Liver (tissue), 9 donors: Measurements from ENCODE around the gene NFATC1. TPM values are rescaled to one million over a fixed set of nuclear protein-coding genes. Genes with fewer than 3 reads are reported as not detected.

ENCODE experiments used
- DNase-seq: peaks from one replicate; pipeline ENCODE4 v3.0.0-alpha.2; 2017; ENCODE audit warnings: low spot score
- H3K27ac ChIP-seq, 2 donors: one replicate each; pipeline ENCODE4 v1.7.0; 2013; ENCODE audit warnings: inconsistent platforms in 2 of 2, low read length in 2 of 2, control low read depth in 1 of 2, low read depth in 1 of 2, mild to moderate bottlenecking in 1 of 2
- H3K27me3 ChIP-seq, 4 donors: one replicate each; pipeline versions ENCODE4 v1.6.1 to v1.7.0; 2013; ENCODE audit warnings: low read length in 3 of 4, inconsistent platforms in 1 of 4, mild to moderate bottlenecking in 1 of 4, moderate library complexity in 1 of 4; ENCODE audit not compliant: control insufficient read depth in 4 of 4, insufficient read depth in 4 of 4
- H3K36me3 ChIP-seq, 4 donors: one replicate each; pipeline versions ENCODE4 v1.6.1 to v1.7.0; 2013; ENCODE audit warnings: low read length in 3 of 4, mild to moderate bottlenecking in 3 of 4, low read depth in 1 of 4, moderate library complexity in 1 of 4; ENCODE audit not compliant: control insufficient read depth in 4 of 4, insufficient read depth in 3 of 4
- H3K4me1 ChIP-seq, 4 donors: one replicate each; pipeline versions ENCODE4 v1.6.1 to v1.7.0; 2013; ENCODE audit warnings: low read length in 3 of 4, mild to moderate bottlenecking in 3 of 4, moderate library complexity in 1 of 4; ENCODE audit not compliant: control insufficient read depth in 4 of 4, insufficient read depth in 4 of 4
- H3K4me3 ChIP-seq, 3 donors: one replicate each; pipeline versions ENCODE4 v1.6.1 to v1.7.0; 2013; ENCODE audit warnings: low read length in 3 of 3, control low read depth in 1 of 3, low read depth in 1 of 3, mild to moderate bottlenecking in 1 of 3
- H3K9ac ChIP-seq, 2 donors: one replicate each; pipeline ENCODE4 v1.7.0; 2013; ENCODE audit warnings: low read length in 2 of 2, mild to moderate bottlenecking in 2 of 2, moderate library complexity in 2 of 2, control low read depth in 1 of 2, low read depth in 1 of 2
- H3K9me3 ChIP-seq, 4 donors: one replicate each; pipeline versions ENCODE4 v1.6.1 to v1.7.0; 2013; ENCODE audit warnings: low read length in 3 of 4; ENCODE audit not compliant: control insufficient read depth in 4 of 4
- ATF3 ChIP-seq: IDR thresholded peaks from 2 replicates; pipeline ENCODE4 v1.6.1; 2016; ENCODE audit warnings: antibody characterized with exemption
- CTCF ChIP-seq: fragments of 150-350 bp; IDR thresholded peaks from 2 replicates; pipeline ENCODE4 v1.5.1; 2017; ENCODE audit warnings: improper control_type of control experiment, low read depth, low read length; ENCODE audit not compliant: missing input control
- EGR1 ChIP-seq, 2 donors: IDR thresholded peaks; 2 replicates each; pipeline ENCODE4 v1.6.1; 2016 to 2018; ENCODE audit warnings: antibody characterized with exemption in 2 of 2, low read depth in 2 of 2
- FOXA1 ChIP-seq: IDR thresholded peaks from 2 replicates; pipeline ENCODE4 v1.6.1; 2016; ENCODE audit warnings: antibody characterized with exemption
- FOXA2 ChIP-seq: IDR thresholded peaks from 2 replicates; pipeline ENCODE4 v1.6.1; 2016; ENCODE audit warnings: antibody characterized with exemption
- GABPA ChIP-seq, 2 donors: IDR thresholded peaks in 1 of 2; conservative IDR thresholded peaks in 1 of 2; 2 replicates each; pipeline ENCODE4 v1.6.1; 2016; ENCODE audit warnings: antibody characterized with exemption in 2 of 2, mild to moderate bottlenecking in 1 of 2, moderate library complexity in 1 of 2
- HNF4A ChIP-seq, 2 donors: conservative IDR thresholded peaks; 2 replicates each; pipeline ENCODE4 v1.6.1; 2016; ENCODE audit warnings: antibody characterized with exemption in 2 of 2, mild to moderate bottlenecking in 2 of 2
- HNF4G ChIP-seq: IDR thresholded peaks from 2 replicates; pipeline ENCODE4 v1.6.1; 2016; ENCODE audit warnings: antibody characterized with exemption
- JUND ChIP-seq, 2 donors: IDR thresholded peaks; 2 replicates each; pipeline ENCODE4 v1.6.1; 2016; ENCODE audit warnings: antibody characterized with exemption in 2 of 2
- MAX ChIP-seq: IDR thresholded peaks from 2 replicates; pipeline ENCODE4 v1.6.1; 2016; ENCODE audit warnings: antibody characterized with exemption
- NR2F2 ChIP-seq: IDR thresholded peaks from 2 replicates; pipeline ENCODE4 v1.6.1; 2016; ENCODE audit warnings: antibody characterized with exemption
- RAD21 ChIP-seq, 2 donors: IDR thresholded peaks; 2 replicates each; pipeline ENCODE4 v1.6.1; 2016; ENCODE audit warnings: antibody characterized with exemption in 2 of 2, mild to moderate bottlenecking in 2 of 2
- REST ChIP-seq: IDR thresholded peaks from 2 replicates; pipeline ENCODE4 v1.6.1; 2016; ENCODE audit warnings: antibody characterized with exemption, mild to moderate bottlenecking
- RXRA ChIP-seq, 2 donors: IDR thresholded peaks; 2 replicates each; pipeline ENCODE4 v1.6.1; 2017 to 2018; ENCODE audit warnings: antibody characterized with exemption in 2 of 2, mild to moderate bottlenecking in 1 of 2
- SP1 ChIP-seq: IDR thresholded peaks from 2 replicates; pipeline ENCODE4 v1.6.1; 2018; ENCODE audit warnings: antibody characterized with exemption, mild to moderate bottlenecking
- TAF1 ChIP-seq: conservative IDR thresholded peaks from 2 replicates; pipeline ENCODE4 v1.6.1; 2016; ENCODE audit warnings: antibody characterized with exemption, mild to moderate bottlenecking
- YY1 ChIP-seq: IDR thresholded peaks from 2 replicates; pipeline ENCODE4 v1.6.1; 2016; ENCODE audit warnings: antibody characterized with exemption, mild to moderate bottlenecking
- WGBS: extraction: QIAGEN DNeasy Blood & Tissue Kit; methylation state at CpG from one replicate; pipeline ENCODE4 v1.1.7; 2013; 5-methylcytosine and 5-hydroxymethylcytosine counted together
- polyA plus RNA-seq, 2 donors: library from polyadenylated mRNA; stranded (reverse) in 1 of 2; unstranded in 1 of 2; fragments of 200-250 nt in 1 of 2; fragments of >200 nt in 1 of 2; fragmentation: Nextera tagmentation in 1 of 2; extraction: Ambion mirVana in 1 of 2; gene quantifications; one replicate each; pipeline versions ENCODE4 v1.2.1 to v1.2.3, GENCODE V29; 2013 to 2015
- total RNA-seq, 2 donors: library from RNA; depleted of rRNA; stranded (reverse); fragments of >200 nt; gene quantifications; one replicate each; pipeline ENCODE4 v1.2.3, GENCODE V29; 2014
- donor health status: healthy.
- donor health status: healthy.
- donor health status: healthy.
- donor health status: healthy.
- donor health status: healthy.

The NFATC1 gene
- total and polyA plus RNA-seq, 4 donors, result 0.57 to 2.2 (median 1.3) TPM

GRCh38 chr18:79399275-79400081 lies 3.7 kb downstream of the NFATC1 start:
- TF ChIP-seq RAD21 (IDR thresholded peaks at IDR 0.05) (no peak), ATF3 (no peak), YY1 (no peak), REST (no peak), JUND (IDR thresholded peaks at IDR 0.05) (no peak), FOXA1 (no peak), FOXA2 (no peak), HNF4A (conservative IDR thresholded peaks at IDR 0.05) (no peak), GABPA (IDR thresholded peaks at IDR 0.05 in 1 of 2, conservative IDR thresholded peaks at IDR 0.05 in 1 of 2) (no peak), CTCF (no peak), EGR1 (IDR thresholded peaks at IDR 0.05; ENCODE audit: low read depth in 2 of 2) (no peak), TAF1 (no peak), NR2F2 (no peak), SP1 (no peak), MAX (no peak), HNF4G (no peak)
- no peak overlapping the region for H3K9ac ChIP-seq

GRCh38 chr18:79400091-79400590 lies 4.4 kb downstream of the NFATC1 start:
- no peak overlapping the region for H3K9ac ChIP-seq
- no peaks in the 10 kb centered on the region for H3K36me3 ChIP-seq
- 2% methylated on average over 71 of the region's 71 CpGs for WGBS
- H3K4me1 ChIP-seq, result peaks cover 12 to 34% (median 14%) of the 10 kb centered on the region in 4 donors
- peak overlapping the region in 2 of 3 donors; percentile 39 to 75 for H3K4me3 ChIP-seq
- no peaks in the 10 kb centered on the region for H3K9me3 ChIP-seq
- DNase-seq, result peak; percentile 70
- peak overlapping the region in 1 of 2 donors; percentile 50 for H3K27ac ChIP-seq
- peaks cover 0 to 8% (median 0%) of the 10 kb centered on the region in 4 donors for H3K27me3 ChIP-seq
- TF ChIP-seq MAX, result no peak
- TF ChIP-seq SP1, result no peak
- TF ChIP-seq JUND (IDR thresholded peaks at IDR 0.05), result no peak
- TF ChIP-seq TAF1, result no peak
- no peak for TF ChIP-seq REST
- TF ChIP-seq ATF3, result no peak
- TF ChIP-seq CTCF, result no peak
- TF ChIP-seq FOXA2, result no peak
- no peak for TF ChIP-seq RXRA (IDR thresholded peaks at IDR 0.05)
- TF ChIP-seq GABPA (IDR thresholded peaks at IDR 0.05 in 1 of 2, conservative IDR thresholded peaks at IDR 0.05 in 1 of 2), result no peak
- no peak for TF ChIP-seq YY1
- TF ChIP-seq NR2F2, result no peak

More at GRCh38 chr18:79399275-79400081, 3.7 kb downstream of the NFATC1 start:
- H3K9me3 ChIP-seq, result no peaks in the 10 kb centered on the region
- 14% methylated on average over 79 of the region's 79 CpGs for WGBS
- peak overlapping the region in 1 of 2 donors; percentile 20 for H3K27ac ChIP-seq
- peaks cover 19 to 40% (median 20%) of the 10 kb centered on the region in 4 donors for H3K4me1 ChIP-seq
- peak overlapping the region; percentile 23 to 75 (median 46) for H3K4me3 ChIP-seq
- H3K36me3 ChIP-seq, result no peaks in the 10 kb centered on the region
- H3K27me3 ChIP-seq, result peaks cover 0 to 12% (median 0%) of the 10 kb centered on the region in 4 donors
- no peak for DNase-seq
